Measurements from ENCODE around the gene DAP. TPM values are rescaled to one million over a fixed set of nuclear protein-coding genes. Genes with fewer than 3 reads are reported as not detected.

Gene DAP
- total RNA-seq, 1 experiment from 2014 or later, result 95.9 TPM

- H3K9me3 ChIP-seq (ENCODE audit: low read depth, low read length, poor library complexity, severe bottlenecking), result no peaks in the 10 kb centered on the region
- POLR2A ChIA-PET (ENCODE audit: low non-redundant PET), result no interaction called here
- DNase-seq (ENCODE audit: low spot score), result no peak
- H3K4me1 ChIP-seq (ENCODE audit: insufficient read depth, low read length, poor library complexity, severe bottlenecking), result peaks cover 8% of the 10 kb centered on the region
- intact Hi-C loops (cut with micrococcal nuclease; ENCODE audit: unreplicated experiment), result no loop called here
- no peak for TF ChIP-seq CTCF (conservative IDR thresholded peaks at IDR 0.05; ENCODE audit: low read depth, low read length)
- no peak overlapping the region for H3K4me3 ChIP-seq (ENCODE audit: low read depth, low read length, poor library complexity, severe bottlenecking)
- H3K27me3 ChIP-seq (replicated peaks; ENCODE audit: insufficient read depth, low read depth, low read length, poor library complexity), result no peaks in the 10 kb centered on the region
- H3K27ac ChIP-seq (ENCODE audit: low read depth, low read length, poor library complexity, severe bottlenecking), result no peak overlapping the region
- no peaks in the 10 kb centered on the region for H3K36me3 ChIP-seq (ENCODE audit: insufficient read depth, low read length, poor library complexity, severe bottlenecking)
- CTCF ChIA-PET, result no interaction called here
- BruUV-seq (replicated peaks), result no TSS peak
These were observed 86.5 kb downstream of the DAP start for GRCh38 chr5:10674582-10674981.

- H3K36me3 ChIP-seq (ENCODE audit: insufficient read depth, low read length, poor library complexity, severe bottlenecking), result no peaks in the 10 kb centered on the region
- H3K4me1 ChIP-seq (ENCODE audit: insufficient read depth, low read length, poor library complexity, severe bottlenecking), result peaks cover 8% of the 10 kb centered on the region
- no TSS peak for BruUV-seq (replicated peaks)
- DNase-seq (ENCODE audit: low spot score), result no peak
- H3K9me3 ChIP-seq (ENCODE audit: low read depth, low read length, poor library complexity, severe bottlenecking), result no peaks in the 10 kb centered on the region
- intact Hi-C loops (cut with micrococcal nuclease; ENCODE audit: unreplicated experiment), result no loop called here
- no peak overlapping the region for H3K27ac ChIP-seq (ENCODE audit: low read depth, low read length, poor library complexity, severe bottlenecking)
- H3K4me3 ChIP-seq (ENCODE audit: low read depth, low read length, poor library complexity, severe bottlenecking), result no peak overlapping the region
- no peaks in the 10 kb centered on the region for H3K27me3 ChIP-seq (replicated peaks; ENCODE audit: insufficient read depth, low read depth, low read length, poor library complexity)
- POLR2A ChIA-PET (ENCODE audit: low non-redundant PET), result no interaction called here
- TF ChIP-seq EZH2 (IDR thresholded peaks at IDR 0.05; ENCODE audit: borderline replicate concordance, low read depth, low read length, poor library complexity, severe bottlenecking) (no peak), CTCF (conservative IDR thresholded peaks at IDR 0.05; ENCODE audit: low read depth, low read length) (no peak)
- CTCF ChIA-PET, result no interaction called here
These were observed 86.9 kb downstream of the DAP start for GRCh38 chr5:10674096-10674495.

GRCh38 chr5:10673407-10673806, 87.6 kb downstream of the DAP start:
- Histone ChIP-seq H3K36me3 (ENCODE audit: insufficient read depth, low read length, poor library complexity, severe bottlenecking) (no peaks in the 10 kb centered on the region), H3K27ac (ENCODE audit: low read depth, low read length, poor library complexity, severe bottlenecking) (no peak overlapping the region), H3K27me3 (replicated peaks; ENCODE audit: insufficient read depth, low read depth, low read length, poor library complexity) (no peaks in the 10 kb centered on the region), H3K4me3 (ENCODE audit: low read depth, low read length, poor library complexity, severe bottlenecking) (no peak overlapping the region), H3K9me3 (ENCODE audit: low read depth, low read length, poor library complexity, severe bottlenecking) (no peaks in the 10 kb centered on the region), H3K4me1 (ENCODE audit: insufficient read depth, low read length, poor library complexity, severe bottlenecking) (peaks cover 8% of the 10 kb centered on the region)
- TF ChIP-seq CTCF (conservative IDR thresholded peaks at IDR 0.05; ENCODE audit: low read depth, low read length), result no peak
- TF ChIP-seq EZH2 (IDR thresholded peaks at IDR 0.05; ENCODE audit: borderline replicate concordance, low read depth, low read length, poor library complexity, severe bottlenecking), result no peak
- DNase-seq (ENCODE audit: low spot score), result no peak
- no TSS peak for BruUV-seq (replicated peaks)
- POLR2A ChIA-PET (ENCODE audit: low non-redundant PET), result no interaction called here
- intact Hi-C loops (cut with micrococcal nuclease; ENCODE audit: unreplicated experiment), result no loop called here
- CTCF ChIA-PET, result no interaction called here

All from A673 (cell line).